SH-SY5Y (cell line): ENCODE data around the gene SDC1.

ENCODE experiments used
- GATA2 ChIP-seq: IDR thresholded peaks from 2 replicates; pipeline ENCODE4 v1.6.1; 2011; ENCODE audit warnings: mild to moderate bottlenecking, low read depth, low read length
- GATA3 ChIP-seq: IDR thresholded peaks from 2 replicates; pipeline ENCODE4 v1.6.1; 2011; ENCODE audit warnings: low read depth, mild to moderate bottlenecking, low read length, moderate library complexity

DNA sequence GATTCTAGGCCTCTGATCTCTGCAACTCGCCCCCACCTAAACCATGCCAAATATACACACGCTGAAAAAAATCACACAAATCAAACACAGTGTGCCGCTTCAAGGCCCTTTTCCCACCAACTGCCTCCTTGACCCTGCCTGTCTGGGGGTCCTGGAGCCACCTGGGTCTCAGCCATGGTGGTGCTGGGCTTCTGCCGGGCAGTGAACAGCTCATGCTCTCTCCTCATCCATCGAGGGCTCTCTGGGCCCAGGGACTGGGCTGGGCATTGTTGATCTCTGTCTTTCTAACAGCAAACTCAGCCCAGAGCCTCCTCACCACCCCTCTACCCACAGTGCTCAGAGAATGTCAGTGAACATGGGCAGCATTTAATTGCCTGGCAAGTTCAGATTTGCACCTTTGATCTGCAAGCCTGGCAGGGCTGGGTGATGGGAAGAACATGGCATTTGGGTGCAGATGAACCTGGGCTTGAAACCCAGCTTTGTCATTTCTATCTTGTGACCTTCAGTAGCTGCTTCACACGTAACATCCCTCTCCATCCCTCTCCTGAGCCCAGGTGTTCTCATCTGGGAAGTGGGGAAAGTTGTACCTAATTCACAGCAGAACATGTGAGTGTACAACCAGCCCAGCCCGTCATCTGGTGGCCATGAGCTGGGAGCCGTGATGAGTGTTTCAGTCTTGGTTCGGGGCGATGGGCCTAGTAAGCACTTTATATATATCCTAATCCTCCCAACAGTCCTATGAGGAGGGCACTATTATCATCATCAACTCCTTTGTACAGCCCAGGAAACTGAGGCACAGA is 46.1 kb downstream of the SDC1 start:
- no peak for TF ChIP-seq GATA2
- no peak for TF ChIP-seq GATA3
